Large intestine (tissue), 3 donors: ENCODE results near the gene MRGPRX2. TPM values are rescaled to one million over a fixed set of nuclear protein-coding genes. Genes with fewer than 3 reads are reported as not detected.
A peak's percentile ranks its signal among the peaks of the same experiment; 100 is the strongest.

ENCODE experiments used
- DNase-seq, 2 donors: peaks; one replicate each; pipeline versions ENCODE4 v3.0.0 to v3.0.0-alpha.2; 2013
- H3K27ac ChIP-seq: one replicate; pipeline ENCODE4 v1.5.1; 2013; ENCODE audit warnings: low read length
- H3K27me3 ChIP-seq: 2 replicates; pipeline ENCODE4 v1.6.1; 2013; ENCODE audit warnings: low read length; ENCODE audit not compliant: control insufficient read depth, insufficient read depth
- H3K36me3 ChIP-seq: 2 replicates; pipeline ENCODE4 v1.6.1; 2013; ENCODE audit warnings: low read length; ENCODE audit not compliant: control insufficient read depth, insufficient read depth
- H3K4me1 ChIP-seq: one replicate; pipeline ENCODE4 v1.6.1; 2013; ENCODE audit warnings: low read length; ENCODE audit not compliant: control insufficient read depth, insufficient read depth
- H3K4me3 ChIP-seq: one replicate; pipeline ENCODE4 v1.5.1; 2013; ENCODE audit warnings: low read length
- H3K9me3 ChIP-seq: one replicate; pipeline ENCODE4 v1.6.1; 2013; ENCODE audit warnings: mild to moderate bottlenecking, low read depth, low read length, moderate library complexity; ENCODE audit not compliant: control insufficient read depth
- WGBS: methylation state at CpG from one replicate; pipeline ENCODE4 v1.1.5; 2013; ENCODE audit warnings: low lambda C conversion rate; ENCODE audit not compliant: insufficient coverage; 5-methylcytosine and 5-hydroxymethylcytosine counted together
- polyA plus RNA-seq: library from polyadenylated mRNA; unstranded; fragments of 120-200 nt; gene quantifications from one replicate; pipeline ENCODE4 v1.2.1, GENCODE V29; 2013

MRGPRX2 gene
- polyA plus RNA-seq, 1 donor = not detected

GRCh38 chr11:19049351-19049750 lies 11.2 kb downstream of the MRGPRX2 start:
- H3K27me3 ChIP-seq = no peaks in the 10 kb centered on the region
- no peaks in the 10 kb centered on the region for H3K9me3 ChIP-seq
- no peak for DNase-seq
- no peak overlapping the region for H3K4me3 ChIP-seq
- no peaks in the 10 kb centered on the region for H3K36me3 ChIP-seq
- no peak overlapping the region for H3K27ac ChIP-seq
- 78% methylated on average over 1 of the region's 1 CpG for WGBS
- no peaks in the 10 kb centered on the region for H3K4me1 ChIP-seq

GRCh38 chr11:19040051-19040450 lies 20.5 kb downstream of the MRGPRX2 start:
- WGBS = no CpG with 5 or more reads among the region's 10 CpGs
- no peaks in the 10 kb centered on the region for H3K36me3 ChIP-seq
- no peaks in the 10 kb centered on the region for H3K9me3 ChIP-seq
- no peak overlapping the region for H3K27ac ChIP-seq
- H3K4me3 ChIP-seq = no peak overlapping the region
- no peaks in the 10 kb centered on the region for H3K4me1 ChIP-seq
- DNase-seq = no peak
- no peaks in the 10 kb centered on the region for H3K27me3 ChIP-seq

- Histone ChIP-seq H3K36me3 (no peaks in the 10 kb centered on the region), H3K4me1 (no peaks in the 10 kb centered on the region), H3K27me3 (no peaks in the 10 kb centered on the region), H3K27ac (no peak overlapping the region), H3K9me3 (no peaks in the 10 kb centered on the region), H3K4me3 (no peak overlapping the region)
- no peak for DNase-seq
- no CpG with 5 or more reads among the region's 1 CpG for WGBS
Measured at GRCh38 chr11:19039409-19039808, 21.1 kb downstream of the MRGPRX2 start.

GRCh38 chr11:19032990-19033389 lies 27.5 kb downstream of the MRGPRX2 start:
- no CpG with 5 or more reads among the region's 2 CpGs for WGBS
- Histone ChIP-seq H3K9me3 (no peaks in the 10 kb centered on the region), H3K27me3 (no peaks in the 10 kb centered on the region)

GRCh38 chr11:19027829-19028595 lies 32.5 kb downstream of the MRGPRX2 start:
- Histone ChIP-seq H3K4me1 (no peaks in the 10 kb centered on the region), H3K36me3 (no peaks in the 10 kb centered on the region), H3K4me3 (no peak overlapping the region), H3K9me3 (no peaks in the 10 kb centered on the region), H3K27me3 (peaks cover 2% of the 10 kb centered on the region), H3K27ac (no peak overlapping the region)
- DNase-seq = no peak
- whole genome bisulfite sequencing = no CpG with 5 or more reads among the region's 2 CpGs

More at GRCh38 chr11:19032990-19033389, 27.5 kb downstream of the MRGPRX2 start:
- Histone ChIP-seq H3K4me1 (no peaks in the 10 kb centered on the region), H3K27ac (no peak overlapping the region), H3K36me3 (no peaks in the 10 kb centered on the region), H3K4me3 (no peak overlapping the region)
- no peak for DNase-seq

GRCh38 chr11:19026862-19027261 lies 33.7 kb downstream of the MRGPRX2 start:
- no peak for DNase-seq
- Histone ChIP-seq H3K4me3 (no peak overlapping the region), H3K27me3 (peaks cover 2% of the 10 kb centered on the region), H3K36me3 (no peaks in the 10 kb centered on the region), H3K9me3 (no peaks in the 10 kb centered on the region), H3K27ac (no peak overlapping the region), H3K4me1 (no peaks in the 10 kb centered on the region)
- WGBS = no CpG with 5 or more reads among the region's 2 CpGs

GRCh38 chr11:19025481-19026406 lies 34.8 kb downstream of the MRGPRX2 start:
- H3K4me3 ChIP-seq = no peak overlapping the region
- DNase-seq = peak in 1 of 2 donors; percentile 8
- H3K4me1 ChIP-seq = no peaks in the 10 kb centered on the region
- no peak overlapping the region for H3K27ac ChIP-seq
- no peaks in the 10 kb centered on the region for H3K36me3 ChIP-seq
- 0% methylated on average over 1 of the region's 5 CpGs for WGBS
- H3K9me3 ChIP-seq = no peaks in the 10 kb centered on the region
- peaks cover 2% of the 10 kb centered on the region for H3K27me3 ChIP-seq

- Histone ChIP-seq H3K27me3 (peaks cover 2% of the 10 kb centered on the region), H3K9me3 (no peaks in the 10 kb centered on the region), H3K4me3 (no peak overlapping the region), H3K4me1 (no peaks in the 10 kb centered on the region), H3K27ac (no peak overlapping the region), H3K36me3 (no peaks in the 10 kb centered on the region)
- DNase-seq = no peak
Measured at GRCh38 chr11:19020831-19021230, 39.7 kb downstream of the MRGPRX2 start.

GRCh38 chr11:19018901-19019300 lies 41.6 kb downstream of the MRGPRX2 start:
- H3K27me3 ChIP-seq = no peaks in the 10 kb centered on the region
- no CpG with 5 or more reads among the region's 3 CpGs for WGBS
- no peak overlapping the region for H3K27ac ChIP-seq
- no peaks in the 10 kb centered on the region for H3K36me3 ChIP-seq
- DNase-seq = no peak
- H3K9me3 ChIP-seq = no peaks in the 10 kb centered on the region
- no peak overlapping the region for H3K4me3 ChIP-seq
- H3K4me1 ChIP-seq = no peaks in the 10 kb centered on the region

- Histone ChIP-seq H3K27ac (no peak overlapping the region), H3K9me3 (no peaks in the 10 kb centered on the region), H3K4me3 (no peak overlapping the region), H3K27me3 (no peaks in the 10 kb centered on the region), H3K36me3 (no peaks in the 10 kb centered on the region), H3K4me1 (no peaks in the 10 kb centered on the region)
- no CpG with 5 or more reads among the region's 3 CpGs for whole genome bisulfite sequencing
- DNase-seq = no peak
Measured at GRCh38 chr11:19013181-19013857, 47.2 kb downstream of the MRGPRX2 start.
